Epidermal melanocyte (primary cell): Measurements from ENCODE around the gene PTGR1.
"Not testable (repeated sequence)": the region's sequence is repeated elsewhere in the genome, so short reads cannot be mapped to it uniquely, and the experiment has no call there.

Source experiments
- DNase-seq: peaks from one replicate; pipeline ENCODE4 v3.0.0; 2011; ENCODE audit warnings: low spot score; ENCODE audit not compliant: insufficient read length

PTGR1 gene

DNA sequence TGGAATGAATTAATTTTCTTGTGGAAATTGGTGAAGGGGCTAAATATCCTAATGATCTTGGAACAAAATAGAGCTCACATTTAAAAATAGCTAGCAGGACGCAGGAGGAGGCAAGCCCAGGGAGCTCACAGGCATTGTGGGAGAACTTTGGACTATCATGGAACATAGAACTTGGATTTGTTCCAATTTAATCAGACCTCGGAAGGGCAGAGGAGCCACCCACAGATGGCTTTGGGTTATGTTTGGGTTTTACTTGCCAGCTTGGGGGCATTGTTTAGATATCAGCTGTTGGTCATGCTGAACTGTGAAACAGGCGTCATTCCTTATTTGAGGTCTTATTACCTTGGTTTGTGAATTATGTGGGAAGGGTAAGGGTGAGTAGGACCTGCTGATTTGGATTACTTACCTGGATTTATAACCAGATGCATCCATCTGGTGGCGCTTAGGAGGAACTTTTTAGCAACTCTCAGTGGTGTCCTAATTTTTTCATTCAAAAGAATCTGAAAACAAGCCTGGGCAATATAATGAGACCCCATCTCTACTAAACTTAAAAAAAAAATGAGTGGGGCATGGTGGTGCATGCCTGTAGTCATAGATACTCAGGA is 14.1 kb upstream of the PTGR1 start:
- no peak for DNase-seq

DNA sequence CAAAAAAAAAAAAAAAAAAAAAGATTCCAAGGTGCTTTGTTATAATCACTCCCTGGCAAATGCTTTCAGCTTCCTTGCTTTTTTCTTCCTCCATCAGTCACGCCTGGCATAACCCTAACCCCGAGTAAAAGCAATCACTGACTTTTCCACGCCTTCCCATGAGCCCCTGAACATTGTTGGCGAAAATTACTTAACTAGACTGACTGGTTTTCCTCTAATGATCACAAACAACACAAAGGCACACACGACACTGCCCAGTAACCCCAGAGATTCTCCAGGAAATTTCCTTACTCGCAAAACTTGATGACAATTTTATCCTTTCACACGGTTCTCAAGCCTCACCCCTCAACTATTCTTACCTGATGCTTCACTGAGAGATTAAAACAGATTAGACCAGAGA is 11.4 kb upstream of the PTGR1 start:
- no peak for DNase-seq

DNA sequence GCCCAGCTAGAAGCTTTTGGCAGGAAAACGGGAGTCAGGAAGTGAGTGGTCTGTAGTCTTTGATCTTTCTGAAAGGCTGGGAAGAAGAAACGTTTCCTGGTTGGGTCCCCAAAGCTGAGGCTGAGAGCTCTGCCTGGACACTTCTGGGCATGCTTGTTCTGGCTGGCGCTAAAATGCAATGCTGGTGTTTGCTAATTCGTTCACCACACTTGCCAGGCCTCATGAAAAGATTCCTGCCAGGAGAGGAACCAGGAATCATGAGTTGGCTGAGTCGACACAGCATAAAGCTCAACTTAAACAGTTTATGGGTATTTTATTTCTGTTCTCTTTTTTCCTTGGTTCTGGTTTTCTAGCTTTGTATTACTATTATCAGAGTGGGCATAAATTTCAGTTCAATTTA is 10.7 kb upstream of the PTGR1 start:
- no peak for DNase-seq

DNA sequence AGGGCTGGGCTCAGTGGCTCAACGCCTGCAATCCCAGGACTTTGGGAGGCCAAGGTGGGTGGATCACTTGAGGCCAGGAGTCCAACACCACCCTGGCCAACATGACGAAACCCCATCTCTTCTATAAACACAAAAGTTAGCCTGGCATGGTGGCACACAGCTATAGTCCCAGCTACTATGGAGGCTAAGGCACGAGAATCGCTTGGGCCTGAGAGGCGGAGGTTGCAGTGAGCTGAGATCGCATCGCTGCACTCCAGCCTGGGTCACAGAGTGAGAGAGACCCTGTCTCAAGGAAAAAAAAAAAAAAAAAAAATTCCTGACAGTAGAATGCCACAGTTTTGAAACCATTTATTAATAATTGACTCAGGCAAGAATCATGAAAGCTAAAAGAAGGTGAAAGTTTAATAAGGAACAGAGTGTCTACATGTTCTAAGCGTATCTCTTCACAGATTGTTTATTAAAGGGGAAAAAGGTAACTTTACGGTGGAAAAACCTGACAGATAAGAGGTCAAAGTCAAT is 5.7 kb upstream of the PTGR1 start:
- DNase-seq: no peak

DNA sequence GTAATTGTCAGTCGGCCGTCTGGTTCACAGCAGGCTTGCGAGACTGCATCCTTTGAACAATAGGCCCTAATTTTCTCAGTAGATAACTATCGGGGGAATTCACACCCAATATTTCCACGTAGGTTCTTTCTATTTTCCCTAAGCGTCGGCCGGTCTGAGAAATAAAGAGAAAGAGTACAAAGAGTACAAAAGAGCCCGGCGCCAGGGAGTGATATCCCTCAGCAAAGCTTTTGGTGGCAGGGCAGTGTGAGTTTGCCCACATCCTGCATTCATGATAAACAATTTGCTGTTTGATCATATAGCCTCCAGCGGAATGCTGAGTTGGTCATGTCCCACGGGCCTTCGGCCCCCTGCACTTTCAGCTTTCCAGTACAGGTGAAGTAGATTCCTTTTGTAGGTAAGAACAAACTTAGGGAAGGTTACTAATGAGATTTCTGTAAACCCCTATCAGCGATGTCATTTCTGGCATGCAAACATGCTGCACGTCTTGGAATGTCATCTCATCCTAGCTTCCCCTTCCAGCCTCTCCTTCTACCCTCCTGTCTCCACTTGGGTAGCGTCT is 4.7 kb upstream of the PTGR1 start:
- no peak for DNase-seq

DNA sequence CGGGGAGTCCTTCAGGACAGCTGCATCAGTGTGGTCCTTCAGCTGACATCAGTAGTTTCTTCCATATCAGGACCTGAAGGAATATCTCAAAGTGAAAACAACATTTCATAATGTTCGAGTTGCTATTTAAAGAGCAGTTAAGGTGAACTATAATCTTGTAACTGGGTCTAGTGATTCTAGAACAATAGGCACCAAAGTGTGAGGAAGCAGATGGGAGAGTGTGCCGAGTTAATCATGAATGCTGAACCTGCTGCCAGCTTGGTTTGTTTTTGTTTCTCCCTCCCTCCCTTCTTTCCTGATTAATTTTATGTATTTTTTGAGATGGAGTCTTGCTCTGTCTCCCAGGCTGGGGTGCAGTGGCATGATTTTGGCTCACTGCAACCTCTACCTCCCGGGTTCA is 3.6 kb upstream of the PTGR1 start:
- DNase-seq: no peak

DNA sequence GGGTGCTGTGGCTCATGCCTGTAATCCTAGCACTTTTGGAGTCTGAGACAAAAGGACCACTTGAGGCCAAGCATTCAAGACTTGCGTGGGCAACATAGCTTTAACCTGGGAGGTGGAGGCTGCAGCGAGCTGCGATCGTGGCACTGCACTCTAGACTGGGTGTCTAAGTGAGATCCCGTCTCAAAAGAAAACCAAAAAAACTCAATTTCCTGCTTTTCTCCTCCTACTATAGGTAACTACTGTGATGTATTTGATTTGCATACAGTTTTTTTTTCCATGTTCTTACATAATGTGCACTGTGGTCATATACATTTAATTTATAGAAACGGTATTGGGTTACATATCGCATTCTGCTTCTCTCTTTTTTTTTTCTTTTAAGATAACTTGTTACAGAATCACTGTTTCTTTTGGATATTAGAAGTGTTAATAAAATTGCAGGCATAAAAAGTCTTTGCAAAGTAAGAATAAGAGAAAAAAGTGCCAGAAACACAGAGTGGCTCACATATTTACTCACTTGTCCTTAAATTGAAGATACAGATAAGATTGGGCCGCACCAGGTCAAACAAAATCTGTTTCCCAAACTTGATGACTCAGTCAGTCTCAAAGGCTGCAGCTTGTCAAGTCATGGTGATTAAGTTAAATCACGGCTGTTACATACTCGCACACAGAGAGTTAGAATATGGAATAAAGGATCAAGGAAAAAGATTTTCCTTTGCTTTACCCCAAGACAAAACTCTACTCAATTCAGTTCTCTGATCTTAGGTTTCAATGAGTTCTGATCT is 2.0 kb upstream of the PTGR1 start:
- no peak for DNase-seq

DNA sequence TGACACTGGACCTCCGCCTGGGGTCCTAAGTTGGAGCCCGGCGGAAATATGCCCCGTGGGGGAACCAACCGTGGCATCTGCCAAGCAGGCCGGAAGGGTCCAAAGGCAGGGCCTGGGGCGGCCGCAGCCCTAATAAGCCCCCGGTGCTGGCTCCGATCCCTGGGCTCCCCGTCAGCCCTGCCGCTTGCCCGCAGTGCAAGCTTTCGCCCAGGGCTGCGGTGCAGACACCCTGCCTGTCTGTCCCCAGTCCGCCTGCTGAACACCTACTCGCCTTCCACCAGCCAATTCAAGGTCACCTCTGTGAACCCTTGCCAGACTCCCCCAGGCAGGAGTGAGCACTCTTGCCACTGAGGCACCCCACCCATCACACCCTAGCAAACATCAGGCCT is 502 bp upstream of the PTGR1 start:
- no peak for DNase-seq

DNA sequence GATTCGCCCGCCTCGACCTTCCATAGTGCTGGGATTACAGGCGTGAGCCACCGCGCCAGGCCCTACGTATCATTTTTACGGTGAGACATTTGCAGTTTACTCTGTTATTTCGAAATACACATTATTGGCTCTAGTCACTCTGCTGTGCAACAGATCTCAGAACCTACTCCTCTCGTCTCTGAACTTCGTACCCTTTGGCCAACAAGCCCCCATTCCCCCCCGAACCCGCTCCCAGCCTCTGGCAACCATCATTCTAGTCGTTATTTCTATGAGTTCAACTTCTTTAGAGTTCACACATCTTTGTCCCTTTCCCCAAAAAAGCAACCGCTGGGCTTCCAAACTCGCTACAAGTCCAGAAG is 735 bp downstream of the PTGR1 start:
- DNase-seq: no peak

DNA sequence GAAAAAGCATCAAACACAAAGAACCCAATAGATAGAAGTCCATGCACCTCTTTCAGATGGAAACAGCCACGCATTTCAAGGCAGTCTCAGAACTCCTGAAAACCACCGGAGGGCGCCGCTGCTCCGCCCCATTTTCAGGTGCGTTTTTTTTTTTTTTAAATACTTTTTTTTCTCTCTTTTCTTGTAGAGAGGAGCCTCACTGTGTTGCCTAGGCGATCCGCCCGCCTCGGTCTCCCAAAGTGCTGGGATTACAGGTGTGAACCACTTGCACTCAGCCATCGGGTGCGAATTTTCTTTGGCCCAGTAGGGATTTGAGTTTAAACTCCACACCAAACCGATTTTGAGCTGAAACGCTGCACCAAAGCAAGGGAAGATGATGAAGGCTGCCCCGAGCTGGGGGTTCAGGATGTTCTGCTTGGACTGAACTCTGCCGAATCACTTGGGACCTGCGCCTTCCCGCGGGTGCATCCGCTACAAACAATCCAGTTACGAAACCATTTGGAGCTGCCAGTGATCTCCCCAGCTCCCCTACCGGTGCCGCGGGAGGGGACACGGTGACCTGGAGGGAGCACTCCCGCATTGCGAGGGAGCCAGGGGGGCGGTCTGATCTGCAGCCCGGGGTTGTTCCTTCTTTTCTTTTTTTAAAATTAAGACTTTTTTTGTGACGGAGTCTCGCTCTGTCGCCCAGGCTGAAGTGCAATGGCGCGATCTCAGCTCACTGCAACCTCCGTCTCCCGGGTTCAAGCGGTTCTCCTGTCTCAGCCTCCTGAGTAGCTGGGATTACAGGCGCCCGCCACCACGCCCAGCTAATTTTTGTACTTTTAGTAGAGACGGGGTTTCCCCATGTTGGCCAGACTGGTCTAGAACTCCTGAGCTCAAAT is 1.4 kb downstream of the PTGR1 start:
- no peak for DNase-seq

DNA sequence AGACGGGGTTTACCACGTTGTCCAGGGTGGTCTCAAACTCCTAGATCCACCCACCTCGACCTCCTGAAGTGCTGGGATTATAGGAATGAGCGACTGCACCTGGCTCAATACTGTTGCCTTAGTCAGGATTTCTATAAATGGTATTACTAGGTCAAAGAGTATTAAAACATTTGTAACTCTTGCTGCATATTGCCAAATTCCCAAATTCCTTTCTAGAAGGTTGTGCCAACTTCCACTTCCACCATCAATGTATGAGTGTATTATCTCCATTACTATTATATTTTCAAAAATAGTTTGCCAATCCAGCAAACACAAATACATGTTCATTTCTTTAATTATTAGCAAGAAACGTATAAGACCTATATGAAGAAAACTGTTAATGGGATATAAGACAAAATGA is 10.6 kb downstream of the PTGR1 start:
- DNase-seq: no peak

DNA sequence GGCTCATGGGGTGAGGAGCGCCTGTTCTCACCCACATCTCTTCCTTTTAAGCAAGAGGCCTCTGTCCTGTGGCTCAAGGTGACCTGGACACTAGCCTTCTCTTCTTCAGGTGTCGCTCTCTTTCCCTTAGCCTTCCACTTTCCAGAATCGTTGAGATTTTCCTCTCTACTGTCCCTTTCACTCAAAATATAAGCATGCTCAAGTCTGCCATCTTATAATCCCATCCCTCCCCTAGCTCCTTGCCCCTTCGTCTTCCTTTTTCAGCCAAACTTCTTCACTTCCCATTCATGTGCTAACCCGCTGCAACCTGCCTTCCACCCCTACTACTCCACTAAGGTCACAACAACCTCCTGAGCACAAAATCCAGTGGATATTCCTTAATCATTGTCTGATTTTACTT is 13.1 kb downstream of the PTGR1 start:
- no peak for DNase-seq

DNA sequence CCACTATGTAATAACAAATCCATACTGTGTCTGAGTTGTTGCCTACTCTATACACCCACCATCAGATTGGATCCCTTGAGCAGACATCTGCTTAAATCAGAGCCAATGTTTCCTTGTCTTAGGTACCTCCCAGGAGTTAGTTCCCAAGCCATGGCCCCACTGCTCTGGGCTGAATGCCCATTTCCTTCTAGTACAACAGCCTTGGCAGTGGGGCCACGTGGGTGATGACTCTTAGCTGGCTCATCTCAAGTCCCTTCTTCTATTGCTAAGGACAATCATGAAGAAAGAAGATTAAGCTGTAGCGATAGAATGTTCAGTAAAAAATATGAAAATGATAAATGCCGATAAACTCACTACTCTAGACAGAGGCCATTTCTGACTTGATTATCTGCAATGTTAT is 16.6 kb downstream of the PTGR1 start:
- DNase-seq: no peak

DNA sequence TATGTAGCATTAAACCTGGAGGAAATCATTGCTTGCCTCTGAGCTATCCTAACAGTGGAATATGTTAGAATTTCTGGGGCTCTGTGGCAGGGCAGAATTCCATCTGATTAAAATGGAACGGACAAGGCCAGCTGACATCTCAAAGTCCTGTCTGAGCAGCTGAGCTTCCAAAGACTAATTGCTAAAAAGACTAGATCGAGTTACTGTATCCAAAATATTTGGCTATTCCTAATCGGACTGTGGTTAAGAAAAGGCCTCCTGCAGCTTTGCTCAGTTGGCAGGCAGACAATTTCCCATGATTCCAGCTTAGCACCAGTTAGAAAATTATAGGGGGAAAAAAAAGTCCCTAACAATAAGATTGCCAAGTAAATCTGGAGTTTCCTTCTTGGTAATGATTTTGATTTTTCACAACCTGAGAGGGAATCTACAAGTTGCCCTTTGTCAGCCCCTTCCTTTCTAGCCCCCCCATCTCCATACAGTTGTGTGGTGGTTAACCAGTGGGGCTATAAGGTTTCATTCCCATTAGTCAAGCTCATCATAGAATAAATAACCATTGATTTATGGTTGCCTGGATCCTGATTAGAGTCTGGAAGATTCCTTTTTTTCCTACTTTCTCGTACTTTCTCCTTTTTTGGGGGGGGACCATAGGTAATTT is 26.4 kb downstream of the PTGR1 start:
- DNase-seq: no peak

DNA sequence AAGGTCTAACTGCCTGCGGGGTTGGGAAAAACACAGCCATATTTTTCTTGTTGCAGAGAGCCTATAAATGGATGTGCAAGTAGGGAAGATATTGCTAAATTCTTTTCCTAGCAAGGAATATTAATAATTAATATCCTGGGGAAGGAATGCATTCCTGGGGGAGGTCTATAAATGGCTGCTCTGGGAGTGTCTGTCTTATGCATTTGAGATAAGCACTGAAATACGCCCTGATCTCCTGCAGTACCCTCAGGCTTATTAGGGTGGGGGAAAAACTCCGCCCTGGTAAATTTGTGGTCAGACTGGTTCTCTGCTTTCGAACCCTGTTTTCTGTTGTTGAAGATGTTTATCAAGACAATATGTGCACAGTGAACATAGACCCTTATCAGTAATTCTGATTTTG is 31.3 kb downstream of the PTGR1 start:
- DNase-seq: not testable (repeated sequence)

DNA sequence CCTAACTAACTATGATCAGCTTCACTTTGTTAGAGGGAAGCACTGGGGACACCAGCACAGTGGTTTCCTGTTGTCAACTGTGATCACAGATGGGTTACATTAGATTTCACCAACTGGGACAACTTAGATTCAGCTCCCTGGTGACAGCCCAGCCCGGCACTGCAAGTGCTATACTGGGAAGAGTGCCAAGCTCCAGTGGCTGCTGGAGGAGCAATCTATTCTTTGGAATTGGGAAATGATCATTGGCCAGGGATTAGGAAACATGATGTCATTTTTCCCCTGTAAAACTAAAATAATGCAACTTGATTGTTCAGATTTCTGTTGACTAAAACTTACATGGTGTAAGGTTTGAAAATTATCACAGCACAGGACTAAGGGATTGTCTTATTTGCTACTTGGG is 33.2 kb downstream of the PTGR1 start:
- DNase-seq: no peak

DNA sequence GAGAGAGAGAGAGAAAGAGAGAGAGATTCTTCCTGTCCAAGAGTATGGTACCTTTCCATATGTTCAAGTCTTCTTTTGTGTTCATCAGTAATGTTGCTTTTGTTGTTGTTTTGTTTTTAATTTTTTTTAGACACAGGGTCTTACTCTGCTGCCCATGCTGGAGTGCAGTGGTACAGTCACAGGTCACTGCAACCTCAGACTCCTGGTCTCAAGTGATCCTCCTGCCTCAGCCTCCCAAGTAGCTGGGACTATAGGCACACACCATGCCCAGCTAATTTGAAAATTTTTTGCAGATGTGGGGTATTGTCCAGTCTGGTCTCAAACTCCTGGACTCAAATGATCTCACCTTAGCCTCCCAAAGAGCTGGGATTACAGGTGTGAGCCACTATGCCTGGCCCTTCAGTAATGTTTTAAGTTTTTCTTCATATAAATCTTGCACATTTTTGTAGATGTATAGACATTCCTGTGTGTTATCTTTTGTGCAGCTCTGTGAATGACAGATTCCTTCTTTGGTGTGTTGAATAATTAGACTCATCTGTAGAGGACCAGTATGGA is 38.2 kb downstream of the PTGR1 start:
- no peak for DNase-seq

DNA sequence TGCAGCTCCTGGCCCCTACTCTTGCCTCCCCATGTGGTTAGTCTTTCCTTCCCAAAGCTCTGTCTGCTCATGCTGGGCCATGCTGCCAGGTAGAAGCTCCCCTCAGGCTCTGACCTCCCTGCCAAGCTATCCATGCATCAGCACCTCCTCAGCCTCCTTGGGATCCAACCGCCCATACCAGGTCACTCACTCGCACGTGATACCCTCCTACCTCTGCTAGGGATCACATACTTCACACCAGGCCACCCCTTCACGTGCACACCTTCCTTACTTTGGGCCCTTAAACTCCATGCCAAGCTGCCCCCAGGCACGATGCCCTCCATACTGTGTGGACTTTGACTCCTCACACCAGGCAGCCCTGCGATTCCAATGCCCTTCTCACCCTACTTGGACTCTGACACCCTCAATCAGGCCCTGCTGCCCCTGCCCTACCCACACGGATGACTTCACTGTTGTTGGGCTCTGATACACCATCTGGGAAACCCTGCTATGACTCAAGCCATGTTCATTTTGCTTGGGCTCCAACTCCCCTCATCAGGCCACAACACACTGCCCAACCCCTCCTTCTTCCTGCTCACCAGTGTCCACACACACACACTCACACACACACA is 40.3 kb downstream of the PTGR1 start:
- DNase-seq: no peak

DNA sequence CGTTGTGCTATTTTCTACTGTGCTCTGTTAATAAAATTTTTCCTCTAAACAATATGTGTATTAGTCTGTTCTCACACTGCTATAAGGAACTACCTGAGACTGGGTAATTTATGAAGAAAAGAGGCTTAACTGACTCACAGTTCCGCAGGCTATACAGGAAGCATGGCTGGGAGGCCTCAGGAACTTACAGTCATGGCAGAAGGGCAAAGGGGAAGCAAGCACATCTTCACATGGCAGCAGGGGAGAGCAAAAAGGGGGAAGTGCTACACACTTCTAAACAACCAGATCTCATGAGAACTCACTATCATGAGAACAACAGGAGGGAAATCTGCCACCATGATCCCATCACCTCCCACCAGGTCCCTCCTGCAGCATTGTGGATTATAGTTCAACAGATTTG is 44.0 kb downstream of the PTGR1 start:
- DNase-seq: not testable (repeated sequence)

DNA sequence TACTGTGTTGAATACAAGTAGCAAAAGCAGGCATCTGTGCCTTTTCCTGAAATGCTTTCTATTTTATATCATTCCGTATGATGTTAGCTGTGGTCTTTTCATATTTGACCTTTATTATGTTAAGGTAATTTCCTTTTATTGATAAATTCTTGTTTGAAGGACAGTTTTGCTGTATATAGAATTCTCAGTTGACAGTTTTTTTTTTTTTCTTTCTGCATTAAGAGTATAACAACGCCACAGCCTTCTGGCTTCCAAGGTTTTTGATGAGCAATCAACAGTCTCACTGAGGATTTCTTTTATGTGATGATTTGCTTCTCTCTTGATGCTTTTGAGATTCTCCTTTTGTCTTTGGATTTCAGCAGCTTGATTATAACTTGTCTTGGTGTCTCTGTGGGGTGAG is 50.8 kb downstream of the PTGR1 start:
- no peak for DNase-seq
